NB4 (cell line): Measurements from ENCODE around the gene DPEP3.
A peak's percentile ranks its signal among the peaks of the same experiment; 100 is the strongest.
"Not testable (repeated sequence)": the region's sequence is repeated elsewhere in the genome, so short reads cannot be mapped to it uniquely, and the experiment has no call there.

Experiments
- DNase-seq: peaks from one replicate; pipeline ENCODE4 v3.0.0; 2010; ENCODE audit warnings: low read depth
- H3K4me3 ChIP-seq: one replicate; pipeline ENCODE4 v1.5.1; 2011; ENCODE audit warnings: mild to moderate bottlenecking, low read depth, low read length, moderate library complexity
- CTCF ChIP-seq: IDR thresholded peaks from one replicate; pipeline ENCODE4 v1.5.1; 2012; ENCODE audit warnings: low read depth, low read length
- MAX ChIP-seq: IDR thresholded peaks from 2 replicates; pipeline ENCODE4 v1.6.1; 2011; ENCODE audit warnings: low read depth, low read length
- MYC ChIP-seq: IDR thresholded peaks from 2 replicates; pipeline ENCODE4 v1.6.1; 2011; ENCODE audit warnings: low read depth, low read length
- POLR2A ChIP-seq: IDR thresholded peaks from 2 replicates; pipeline ENCODE4 v1.6.1; 2011; ENCODE audit warnings: mild to moderate bottlenecking; ENCODE audit not compliant: insufficient read length; ENCODE audit errors: extremely low read depth

Gene DPEP3

GRCh38 chr16:67940446-67941089 is 39.7 kb downstream of the DPEP3 start:
- H3K4me3 ChIP-seq: no peak overlapping the region
- DNase-seq: no peak
- TF ChIP-seq CTCF (no peak), POLR2A (no peak), MYC (no peak), MAX (no peak)

GRCh38 chr16:67939507-67940445 is 40.5 kb downstream of the DPEP3 start:
- TF ChIP-seq MAX: no peak
- H3K4me3 ChIP-seq: no peak overlapping the region
- no peak for DNase-seq

- H3K4me3 ChIP-seq, DNase-seq: not testable (repeated sequence)
Measured at GRCh38 chr16:67937713-67938112, 42.6 kb downstream of the DPEP3 start.

GRCh38 chr16:67936880-67937605 is 43.3 kb downstream of the DPEP3 start:
- TF ChIP-seq CTCF: no peak
- TF ChIP-seq MAX: no peak
- no peak for TF ChIP-seq POLR2A
- no peak for TF ChIP-seq MYC
- peak; percentile 93 for DNase-seq

GRCh38 chr16:67936124-67936879 is 44.0 kb downstream of the DPEP3 start, which contains the start of gene PSMB10:
Gene PSMB10, minus strand, starts transcription at chr16:67936850. Its CDS starts 101 bp downstream, at chr16:67936749.
- DNase-seq: peak; percentile 84
- H3K4me3 ChIP-seq: peak within 1 kb of the TSS; percentile 94
- TF ChIP-seq CTCF (no peak), POLR2A (peak; percentile 48), MYC (no peak), MAX (peak; percentile 19; the same call in 1 of the 2 replicates)

More at GRCh38 chr16:67936880-67937605, 43.3 kb downstream of the DPEP3 start:
- peak overlapping the region; percentile 94 for H3K4me3 ChIP-seq

GRCh38 chr16:67935402-67936123 is 44.7 kb downstream of the DPEP3 start:
- DNase-seq: peak; percentile 97
- H3K4me3 ChIP-seq: peak overlapping the region; percentile 94
- no peak for TF ChIP-seq CTCF
- TF ChIP-seq MYC: peak; percentile 30; the same call in 1 of the 2 replicates
- peak; percentile 84 for TF ChIP-seq POLR2A
- TF ChIP-seq MAX: peak; percentile 96
